ENCODE results near the gene TRIM71.

The TRIM71 gene

GRCh38 chr3:32913790-32914446 lies 96.1 kb downstream of the TRIM71 start:
- no peaks in the 10 kb centered on the region for H3K79me2 ChIP-seq (ENCODE audit: control insufficient read depth, low read length)
- H3K4me2 ChIP-seq (ENCODE audit: low read length), result no peak overlapping the region
- no peak overlapping the region for H3K27ac ChIP-seq (ENCODE audit: low read depth, low read length)
- H3K4me3 ChIP-seq (ENCODE audit: low read length), result no peak overlapping the region
- no peaks in the 10 kb centered on the region for H4K20me1 ChIP-seq (ENCODE audit: control insufficient read depth, insufficient read depth, low read depth, low read length)
- H3K36me3 ChIP-seq (ENCODE audit: control insufficient read depth, low read length), result no peaks in the 10 kb centered on the region
- H3K4me1 ChIP-seq (ENCODE audit: control insufficient read depth, low read length), result no peaks in the 10 kb centered on the region
- peaks cover 8% of the 10 kb centered on the region; the same call in 1 of the 2 replicates for H3K9me3 ChIP-seq (ENCODE audit: control insufficient read depth, insufficient read depth, low read length)
- no peaks in the 10 kb centered on the region for H3K9me2 ChIP-seq (replicated peaks; ENCODE audit: control insufficient read depth, low read length)
- no peaks in the 10 kb centered on the region for H3F3A ChIP-seq (ENCODE audit: control insufficient read depth, insufficient read depth)
- H3K27me3 ChIP-seq (ENCODE audit: control insufficient read depth, low read length), result no peaks in the 10 kb centered on the region
- TF ChIP-seq EZH2phosphoT487 (IDR thresholded peaks at IDR 0.05; ENCODE audit: borderline replicate concordance, low read length) (no peak), CTCF (IDR thresholded peaks at IDR 0.05; ENCODE audit: low read depth, low read length, poor library complexity, severe bottlenecking) (no peak)

GRCh38 chr3:32919920-32920319 lies 102.1 kb downstream of the TRIM71 start:
- no peaks in the 10 kb centered on the region for H3K9me2 ChIP-seq (replicated peaks; ENCODE audit: control insufficient read depth, low read length)
- H4K20me1 ChIP-seq (ENCODE audit: control insufficient read depth, insufficient read depth, low read depth, low read length), result no peaks in the 10 kb centered on the region
- no peaks in the 10 kb centered on the region for H3K36me3 ChIP-seq (ENCODE audit: control insufficient read depth, low read length)
- H3K27me3 ChIP-seq (ENCODE audit: control insufficient read depth, low read length), result no peaks in the 10 kb centered on the region
- H3K9me3 ChIP-seq (ENCODE audit: control insufficient read depth, insufficient read depth, low read length), result peaks cover 8% of the 10 kb centered on the region; the same call in 1 of the 2 replicates
- no peaks in the 10 kb centered on the region for H3F3A ChIP-seq (ENCODE audit: control insufficient read depth, insufficient read depth)
- TF ChIP-seq CTCF (IDR thresholded peaks at IDR 0.05; ENCODE audit: low read depth, low read length, poor library complexity, severe bottlenecking) (no peak), EZH2phosphoT487 (IDR thresholded peaks at IDR 0.05; ENCODE audit: borderline replicate concordance, low read length) (no peak)
- no peaks in the 10 kb centered on the region for H3K79me2 ChIP-seq (ENCODE audit: control insufficient read depth, low read length)
- H3K4me3 ChIP-seq (ENCODE audit: low read length), result no peak overlapping the region
- no peaks in the 10 kb centered on the region for H3K4me1 ChIP-seq (ENCODE audit: control insufficient read depth, low read length)
- H3K27ac ChIP-seq (ENCODE audit: low read depth, low read length), result no peak overlapping the region
- no peak overlapping the region for H3K4me2 ChIP-seq (ENCODE audit: low read length)

GRCh38 chr3:32922078-32922477 lies 104.3 kb downstream of the TRIM71 start:
- Histone ChIP-seq H3K27ac (ENCODE audit: low read depth, low read length) (no peak overlapping the region), H3K9me3 (ENCODE audit: control insufficient read depth, insufficient read depth, low read length) (peaks cover 3% of the 10 kb centered on the region; the same call in 1 of the 2 replicates), H3K4me3 (ENCODE audit: low read length) (no peak overlapping the region), H3K36me3 (ENCODE audit: control insufficient read depth, low read length) (no peaks in the 10 kb centered on the region), H3K79me2 (ENCODE audit: control insufficient read depth, low read length) (no peaks in the 10 kb centered on the region), H4K20me1 (ENCODE audit: control insufficient read depth, insufficient read depth, low read depth, low read length) (no peaks in the 10 kb centered on the region), H3K27me3 (ENCODE audit: control insufficient read depth, low read length) (no peaks in the 10 kb centered on the region), H3F3A (ENCODE audit: control insufficient read depth, insufficient read depth) (no peaks in the 10 kb centered on the region), H3K4me2 (ENCODE audit: low read length) (no peak overlapping the region), H3K4me1 (ENCODE audit: control insufficient read depth, low read length) (no peaks in the 10 kb centered on the region), H3K9me2 (replicated peaks; ENCODE audit: control insufficient read depth, low read length) (no peaks in the 10 kb centered on the region)
- no peak for TF ChIP-seq EZH2phosphoT487 (IDR thresholded peaks at IDR 0.05; ENCODE audit: borderline replicate concordance, low read length)
- TF ChIP-seq CTCF (IDR thresholded peaks at IDR 0.05; ENCODE audit: low read depth, low read length, poor library complexity, severe bottlenecking), result no peak
